Vagina (tissue), 2 donors: Measurements from ENCODE around the gene WDR7. TPM values are rescaled to one million over a fixed set of nuclear protein-coding genes. Genes with fewer than 3 reads are reported as not detected.

Source experiments
- DNase-seq, 2 donors: peaks; one replicate each; pipeline ENCODE4 v3.0.0-alpha.2; 2017; ENCODE audit errors: extremely low spot score in 2 of 2
- H3K27ac ChIP-seq: fragments of 200-600 bp; sonication (generic); one replicate; pipeline ENCODE4 v1.5.1; 2019
- H3K27me3 ChIP-seq: fragments of 200-600 bp; sonication (generic); one replicate; pipeline ENCODE4 v1.5.1; 2019
- H3K36me3 ChIP-seq, 2 donors: fragments of 200-600 bp; sonication (generic); one replicate each; pipeline ENCODE4 v1.5.1; 2017 to 2019
- H3K4me1 ChIP-seq: fragments of 200-600 bp; sonication (generic); one replicate; pipeline ENCODE4 v1.5.1; 2019
- H3K4me3 ChIP-seq, 2 donors: fragments of 200-600 bp; sonication (generic); 1 replicate in 1 of 2; 2 replicates in 1 of 2; pipeline ENCODE4 v1.5.1; 2016 to 2019
- H3K9me3 ChIP-seq: fragments of 200-600 bp; sonication (generic); one replicate; pipeline ENCODE4 v1.5.1; 2019
- CTCF ChIP-seq, 3 experiments: fragments of 450-650 bp in 2 of 3; fragments of 200-600 bp in 1 of 3; sonication (generic) in 1 of 3; IDR thresholded peaks; one replicate each; pipeline ENCODE4 v1.5.1; 2017 to 2019; ENCODE audit warnings: antibody characterized with exemption in 3 of 3, mild to moderate bottlenecking in 2 of 3, moderate library complexity in 2 of 3
- POLR2A ChIP-seq, 2 donors: fragments of 450-650 bp; IDR thresholded peaks; one replicate each; pipeline ENCODE4 v1.6.1; 2017; ENCODE audit warnings: antibody characterized with exemption in 2 of 2, mild to moderate bottlenecking in 2 of 2, moderate library complexity in 2 of 2
- POLR2AphosphoS5 ChIP-seq, 2 donors: sonication (generic); formaldehyde crosslinking; IDR thresholded peaks; one replicate each; pipeline ENCODE4 v1.9.0; 2017; ENCODE audit warnings: antibody characterized with exemption in 2 of 2, mild to moderate bottlenecking in 2 of 2, low read depth in 1 of 2; ENCODE audit not compliant: insufficient read depth in 1 of 2
- intact Hi-C: fragments of 100-400 bp; cut with DNase I; formaldehyde crosslinking; loops from one replicate; pipeline ENCODE4 v1.15.1; 2023
- total RNA-seq: library from RNA; depleted of rRNA; stranded (reverse); fragments of >200 nt; gene quantifications from one replicate; pipeline ENCODE4 v1.2.3, GENCODE V29; 2016

The WDR7 gene
- total RNA-seq, 1 donor from 2014 or later, result 26.3 TPM

GRCh38 chr18:56661360-56662062 lies 10.4 kb downstream of the WDR7 start:
- no peak for DNase-seq
- H3K27me3 ChIP-seq, result no peaks in the 10 kb centered on the region
- peaks cover under 1% of the 10 kb centered on the region for H3K4me1 ChIP-seq
- no peak overlapping the region for H3K27ac ChIP-seq
- no peak overlapping the region for H3K4me3 ChIP-seq
- TF ChIP-seq CTCF (IDR thresholded peaks at IDR 0.05) (no peak), POLR2A (IDR thresholded peaks at IDR 0.05) (no peak), POLR2AphosphoS5 (IDR thresholded peaks at IDR 0.05; ENCODE audit: insufficient read depth in 1 of 2, low read depth in 1 of 2) (no peak)
- H3K9me3 ChIP-seq, result no peaks in the 10 kb centered on the region
- no peaks in the 10 kb centered on the region for H3K36me3 ChIP-seq
- intact Hi-C loops, result no loop called here

DNA sequence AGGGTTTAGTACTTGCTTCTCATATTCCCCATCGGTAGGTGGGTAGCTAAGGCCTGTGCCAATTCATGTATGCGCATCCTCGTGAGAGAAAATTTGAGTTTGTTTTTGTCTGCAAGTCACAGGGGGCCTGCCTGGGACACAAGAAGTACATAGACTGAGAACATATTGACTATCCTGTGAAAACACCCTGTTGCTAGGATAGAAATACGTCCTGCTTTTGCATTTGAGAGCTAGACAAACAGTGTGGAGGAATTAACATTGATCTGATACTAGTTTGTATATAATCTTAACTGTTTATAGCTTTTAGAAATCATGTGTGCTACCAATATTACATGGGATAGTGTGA lies 10.9 kb downstream of the WDR7 start:
- TF ChIP-seq POLR2AphosphoS5 (IDR thresholded peaks at IDR 0.05; ENCODE audit: insufficient read depth in 1 of 2, low read depth in 1 of 2) (no peak), CTCF (IDR thresholded peaks at IDR 0.05) (no peak), POLR2A (IDR thresholded peaks at IDR 0.05) (no peak)
- intact Hi-C loops, result no loop called here
- Histone ChIP-seq H3K27ac (no peak overlapping the region), H3K9me3 (no peaks in the 10 kb centered on the region), H3K36me3 (no peaks in the 10 kb centered on the region), H3K27me3 (no peaks in the 10 kb centered on the region), H3K4me1 (peaks cover 6% of the 10 kb centered on the region), H3K4me3 (no peak overlapping the region)
- DNase-seq, result no peak

DNA sequence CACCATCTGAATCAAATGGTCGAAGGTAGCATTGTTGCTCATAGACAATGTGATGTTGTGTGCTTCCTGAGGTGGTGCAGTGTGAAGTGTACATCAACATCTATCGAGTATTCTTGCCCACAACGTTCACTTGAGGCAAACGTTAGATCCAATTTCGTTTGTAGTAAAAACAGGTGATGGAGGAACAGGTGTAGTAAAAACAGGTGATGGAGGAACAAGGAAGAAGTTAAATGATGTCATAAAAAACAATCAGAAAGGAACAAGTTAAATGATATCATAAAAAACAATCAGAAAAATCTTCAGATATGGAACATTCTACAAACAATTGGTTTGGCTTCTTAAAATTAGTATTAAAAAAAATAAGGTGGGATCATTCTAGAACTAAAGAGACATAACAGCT lies 11.3 kb downstream of the WDR7 start:
- TF ChIP-seq CTCF (IDR thresholded peaks at IDR 0.05) (no peak), POLR2A (IDR thresholded peaks at IDR 0.05) (no peak), POLR2AphosphoS5 (IDR thresholded peaks at IDR 0.05; ENCODE audit: insufficient read depth in 1 of 2, low read depth in 1 of 2) (no peak)
- intact Hi-C loops, result no loop called here
- DNase-seq, result no peak
- Histone ChIP-seq H3K36me3 (no peaks in the 10 kb centered on the region), H3K9me3 (no peaks in the 10 kb centered on the region), H3K27me3 (no peaks in the 10 kb centered on the region), H3K4me1 (peaks cover 8% of the 10 kb centered on the region), H3K27ac (no peak overlapping the region), H3K4me3 (no peak overlapping the region)

GRCh38 chr18:56662902-56663301 lies 11.7 kb downstream of the WDR7 start:
- no peak overlapping the region for H3K4me3 ChIP-seq
- no peak for TF ChIP-seq CTCF (IDR thresholded peaks at IDR 0.05)
- no peak for TF ChIP-seq POLR2A (IDR thresholded peaks at IDR 0.05)
- no peak for TF ChIP-seq POLR2AphosphoS5 (IDR thresholded peaks at IDR 0.05; ENCODE audit: insufficient read depth in 1 of 2, low read depth in 1 of 2)
- DNase-seq, result no peak
- H3K27me3 ChIP-seq, result no peaks in the 10 kb centered on the region
- no peaks in the 10 kb centered on the region for H3K9me3 ChIP-seq
- no peaks in the 10 kb centered on the region for H3K36me3 ChIP-seq
- intact Hi-C loops, result no loop called here
- H3K27ac ChIP-seq, result no peak overlapping the region
- H3K4me1 ChIP-seq, result peaks cover 8% of the 10 kb centered on the region

DNA sequence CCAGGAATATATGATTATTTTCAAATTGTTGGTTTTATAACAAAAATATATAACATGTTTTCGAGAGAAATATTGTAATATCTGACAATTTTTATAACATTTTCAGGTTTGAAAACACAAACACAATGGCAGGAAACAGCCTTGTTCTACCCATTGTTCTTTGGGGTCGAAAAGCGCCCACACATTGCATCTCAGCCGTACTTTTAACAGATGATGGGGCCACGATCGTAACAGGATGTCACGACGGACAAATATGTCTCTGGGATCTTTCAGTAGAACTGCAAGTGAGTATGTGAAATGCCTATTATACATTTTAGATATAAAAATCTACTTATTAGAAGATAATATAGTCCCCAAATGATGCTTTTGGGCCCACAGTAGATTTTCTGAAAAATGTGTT lies 21.2 kb downstream of the WDR7 start:
- Histone ChIP-seq H3K27me3 (no peaks in the 10 kb centered on the region), H3K4me3 (no peak overlapping the region), H3K27ac (no peak overlapping the region), H3K36me3 (peaks cover 0 to 14% of the 10 kb centered on the region in 2 donors), H3K4me1 (no peaks in the 10 kb centered on the region), H3K9me3 (no peaks in the 10 kb centered on the region)
- intact Hi-C loops, result no loop called here
- no peak for TF ChIP-seq CTCF (IDR thresholded peaks at IDR 0.05)
- TF ChIP-seq POLR2A (IDR thresholded peaks at IDR 0.05), result no peak
- TF ChIP-seq POLR2AphosphoS5 (IDR thresholded peaks at IDR 0.05; ENCODE audit: insufficient read depth in 1 of 2, low read depth in 1 of 2), result no peak
- no peak for DNase-seq
